H1 (cell line): Measurements from ENCODE around the gene RHOBTB1. TPM values are rescaled to one million over a fixed set of nuclear protein-coding genes. Genes with fewer than 3 reads are reported as not detected.

Source experiments
- ASH2L ChIP-seq: fragments of 200-600, 300-600 bp; sonication (generic); IDR thresholded peaks from one replicate; pipeline ENCODE4 v1.7.1; 2017; ENCODE audit warnings: low read length
- BRCA1 ChIP-seq: IDR thresholded peaks from 2 replicates; pipeline ENCODE4 v1.6.1; 2012; ENCODE audit warnings: low read depth, low read length, improper control_type of control experiment
- CEBPB ChIP-seq: IDR thresholded peaks from 2 replicates; pipeline ENCODE4 v1.6.1; 2012; ENCODE audit warnings: low read depth, low read length
- CHD7 ChIP-seq: fragments of 300-600 bp; sonication (generic); IDR thresholded peaks from 2 replicates; pipeline ENCODE4 v1.7.1; 2012; ENCODE audit warnings: low read length, moderate library complexity, mild to moderate bottlenecking, inconsistent platforms; ENCODE audit not compliant: insufficient replicate concordance
- CTBP2 ChIP-seq: IDR thresholded peaks from 2 replicates; pipeline ENCODE4 v1.7.0; 2011; ENCODE audit warnings: borderline replicate concordance, mild to moderate bottlenecking, moderate library complexity, mixed read lengths, low read length; ENCODE audit not compliant: insufficient read depth, insufficient read length
- MAX ChIP-seq: IDR thresholded peaks from 2 replicates; pipeline ENCODE4 v1.6.1; 2012; ENCODE audit warnings: inconsistent platforms
- SP1 ChIP-seq: IDR thresholded peaks from 2 replicates; pipeline ENCODE4 v1.6.1; 2011; ENCODE audit warnings: low read depth, low read length
- YY1 ChIP-seq: IDR thresholded peaks from 2 replicates; pipeline ENCODE4 v1.6.1; 2011; ENCODE audit warnings: low read depth, mild to moderate bottlenecking, low read length
- ZNF274 ChIP-seq: IDR thresholded peaks from 2 replicates; pipeline ENCODE4 v1.7.0; 2012; ENCODE audit warnings: low read length, borderline replicate concordance; ENCODE audit errors: extremely low read depth
- polyA plus RNA-seq, 7 experiments: library from polyadenylated mRNA; depleted of rRNA in 3 of 7; stranded (reverse) in 5 of 7; unstranded in 2 of 7; fragments of >200 nt in 5 of 7; fragments of 200-250 nt in 2 of 7; gene quantifications; 1 replicate in 5 of 7; 2 replicates in 1 of 7; 4 replicates in 1 of 7; pipeline versions ENCODE4 v1.2.1 to v1.2.3, GENCODE V29; 2011 to 2013; ENCODE audit warnings: missing spikeins in 2 of 7, mixed read lengths in 2 of 7
- total RNA-seq: library from RNA; stranded (reverse); fragmentation: NEBNext Ultra II Directional; extraction: Animal tissue kit (Norgen Biotek cat#: 25700); gene quantifications from 2 replicates; pipeline ENCODE4 v1.2.1, GENCODE V29; 2021

Gene RHOBTB1
- total and polyA plus RNA-seq, 2 of the 8 experiments (the other 6 are each of a cell fraction or from before 2014, with no cell fraction given): 6.1 to 7.4 TPM

GRCh38 chr10:60901561-60902235 is 42.3 kb downstream of the RHOBTB1 start (continued):
- TF ChIP-seq CHD7: no peak
- TF ChIP-seq CEBPB: no peak
- TF ChIP-seq SP1: no peak
- no peak for TF ChIP-seq CTBP2
- no peak for TF ChIP-seq YY1
- TF ChIP-seq BRCA1: no peak
- no peak for TF ChIP-seq ZNF274
- no peak for TF ChIP-seq ASH2L
- TF ChIP-seq MAX: no peak
